22Rv1 (cell line): ENCODE measurements around the gene CTBP2.

Experiments
- CTCF ChIP-seq: fragments of 450-650 bp; IDR thresholded peaks from 2 replicates; pipeline ENCODE4 v1.5.1; 2017; ENCODE audit warnings: mild to moderate bottlenecking
- ZFX ChIP-seq: fragments of 450-650 bp; IDR thresholded peaks from 2 replicates; pipeline ENCODE4 v1.6.1; 2017; ENCODE audit warnings: antibody characterized with exemption, borderline replicate concordance

GRCh38 chr10:125107965-125108580, 52.3 kb downstream of the CTBP2 start:
- TF ChIP-seq CTCF (no peak), ZFX (no peak)
